IMR-90 (cell line): ENCODE measurements around the gene CCR5AS.

Experiments
- CTCF ChIP-seq: conservative IDR thresholded peaks from 2 replicates; pipeline ENCODE4 v1.5.1; 2012; ENCODE audit warnings: mild to moderate bottlenecking, low read depth, low read length, improper control_type of control experiment
- MAFK ChIP-seq: IDR thresholded peaks from 2 replicates; pipeline ENCODE4 v1.6.1; 2012; ENCODE audit warnings: low read depth, low read length, improper control_type of control experiment
- NFE2L2 ChIP-seq: fragments of 150-350 bp; IDR thresholded peaks from 2 replicates; pipeline ENCODE4 v1.6.1; 2016; ENCODE audit warnings: low read depth, mild to moderate bottlenecking, low read length
- POLR2A ChIP-seq: IDR thresholded peaks from 2 replicates; pipeline ENCODE4 v1.6.1; 2012; ENCODE audit warnings: mild to moderate bottlenecking, low read depth, low read length
- RAD21 ChIP-seq: IDR thresholded peaks from 2 replicates; pipeline ENCODE4 v1.6.1; 2012; ENCODE audit warnings: low read length, improper control_type of control experiment
- SMC3 ChIP-seq: fragments of 150-350 bp; IDR thresholded peaks from 2 replicates; pipeline ENCODE4 v1.6.1; 2016; ENCODE audit warnings: low read depth, mild to moderate bottlenecking, antibody characterized with exemption, low read length, moderate library complexity
- USF2 ChIP-seq: fragments of 150-350 bp; IDR thresholded peaks from 2 replicates; pipeline ENCODE4 v1.6.1; 2017; ENCODE audit warnings: mild to moderate bottlenecking, antibody characterized with exemption, low read length, low read depth

DNA sequence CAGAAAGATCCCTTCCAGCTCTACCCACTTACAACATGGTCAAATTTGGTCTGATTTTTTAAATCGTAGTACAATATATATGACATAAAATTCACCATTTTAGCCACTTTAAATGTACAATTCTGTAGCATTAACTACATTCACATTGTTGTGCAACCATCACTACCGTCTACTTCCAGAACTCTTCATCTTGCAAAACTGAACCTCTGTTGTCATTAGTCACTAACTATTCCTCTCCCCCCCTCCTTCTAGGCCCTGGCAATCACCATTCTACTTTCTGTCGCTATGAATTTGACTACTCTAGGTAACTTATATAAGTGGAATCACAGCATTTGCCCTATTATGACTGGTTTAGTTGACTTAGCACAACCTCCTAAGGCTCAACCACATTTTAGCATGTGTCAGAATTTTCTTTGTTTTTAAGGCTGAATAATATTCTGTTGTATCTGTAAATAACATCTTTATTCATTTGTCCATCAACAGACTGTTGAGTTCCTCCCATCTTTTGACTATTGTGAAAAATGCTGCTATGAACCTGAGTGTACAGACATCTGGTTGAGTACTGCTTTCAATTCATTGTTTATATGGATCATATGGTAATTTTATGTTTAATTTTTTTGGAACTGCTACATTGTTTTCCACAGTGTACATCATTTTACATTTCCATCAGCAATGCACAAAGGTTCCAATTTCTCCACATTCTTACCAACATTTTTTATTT is 88.5 kb downstream of the CCR5AS start:
- TF ChIP-seq POLR2A = no peak
- TF ChIP-seq CTCF = no peak
- TF ChIP-seq NFE2L2 = no peak
- TF ChIP-seq SMC3 = no peak
- TF ChIP-seq MAFK = no peak
- no peak for TF ChIP-seq USF2
- TF ChIP-seq RAD21 = no peak
